Sigmoid colon (tissue), 4 donors: ENCODE measurements around the gene CACNB2.

Experiments
- CTCF ChIP-seq, 4 experiments: fragments of 450-650 bp in 3 of 4; fragments of 200-600 bp in 1 of 4; IDR thresholded peaks; one replicate each; pipeline ENCODE4 v1.5.1; 2016 to 2019; ENCODE audit warnings: antibody characterized with exemption in 4 of 4, mild to moderate bottlenecking in 3 of 4, moderate library complexity in 2 of 4
- EP300 ChIP-seq, 4 donors: sonication (generic); formaldehyde crosslinking; IDR thresholded peaks; one replicate each; pipeline ENCODE4 v1.6.1; 2017; ENCODE audit warnings: antibody characterized with exemption in 4 of 4
- POLR2A ChIP-seq, 2 donors: fragments of 450-650 bp; IDR thresholded peaks; one replicate each; pipeline ENCODE4 v1.6.1; 2016; ENCODE audit warnings: antibody characterized with exemption in 2 of 2, mild to moderate bottlenecking in 2 of 2, moderate library complexity in 2 of 2

GRCh38 chr10:18439601-18440000 lies 299.4 kb downstream of the CACNB2 start:
- TF ChIP-seq CTCF (IDR thresholded peaks at IDR 0.05) (no peak), POLR2A (IDR thresholded peaks at IDR 0.05) (no peak), EP300 (IDR thresholded peaks at IDR 0.05) (no peak)
